Stimulated activated CD4-positive, alpha-beta T cell treated with anti-CD3 and anti-CD28 coated beads, Interleukin-12 subunit alpha, Interleukin-12 subunit beta, amount 100 ng/mL, for 48 hours (primary cell): ENCODE results near the gene MFSD2B.
"Not testable (repeated sequence)": the region's sequence is repeated elsewhere in the genome, so short reads cannot be mapped to it uniquely, and the experiment has no call there.

ENCODE experiments used
- DNase-seq, 3 donors: peaks; one replicate each; pipeline ENCODE4 v3.0.0-alpha.2; 2020; ENCODE audit warnings: low read depth in 2 of 3, low spot score in 1 of 3

Gene MFSD2B, protein sequence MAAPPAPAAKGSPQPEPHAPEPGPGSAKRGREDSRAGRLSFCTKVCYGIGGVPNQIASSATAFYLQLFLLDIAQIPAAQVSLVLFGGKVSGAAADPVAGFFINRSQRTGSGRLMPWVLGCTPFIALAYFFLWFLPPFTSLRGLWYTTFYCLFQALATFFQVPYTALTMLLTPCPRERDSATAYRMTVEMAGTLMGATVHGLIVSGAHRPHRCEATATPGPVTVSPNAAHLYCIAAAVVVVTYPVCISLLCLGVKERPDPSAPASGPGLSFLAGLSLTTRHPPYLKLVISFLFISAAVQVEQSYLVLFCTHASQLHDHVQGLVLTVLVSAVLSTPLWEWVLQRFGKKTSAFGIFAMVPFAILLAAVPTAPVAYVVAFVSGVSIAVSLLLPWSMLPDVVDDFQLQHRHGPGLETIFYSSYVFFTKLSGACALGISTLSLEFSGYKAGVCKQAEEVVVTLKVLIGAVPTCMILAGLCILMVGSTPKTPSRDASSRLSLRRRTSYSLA

DNA sequence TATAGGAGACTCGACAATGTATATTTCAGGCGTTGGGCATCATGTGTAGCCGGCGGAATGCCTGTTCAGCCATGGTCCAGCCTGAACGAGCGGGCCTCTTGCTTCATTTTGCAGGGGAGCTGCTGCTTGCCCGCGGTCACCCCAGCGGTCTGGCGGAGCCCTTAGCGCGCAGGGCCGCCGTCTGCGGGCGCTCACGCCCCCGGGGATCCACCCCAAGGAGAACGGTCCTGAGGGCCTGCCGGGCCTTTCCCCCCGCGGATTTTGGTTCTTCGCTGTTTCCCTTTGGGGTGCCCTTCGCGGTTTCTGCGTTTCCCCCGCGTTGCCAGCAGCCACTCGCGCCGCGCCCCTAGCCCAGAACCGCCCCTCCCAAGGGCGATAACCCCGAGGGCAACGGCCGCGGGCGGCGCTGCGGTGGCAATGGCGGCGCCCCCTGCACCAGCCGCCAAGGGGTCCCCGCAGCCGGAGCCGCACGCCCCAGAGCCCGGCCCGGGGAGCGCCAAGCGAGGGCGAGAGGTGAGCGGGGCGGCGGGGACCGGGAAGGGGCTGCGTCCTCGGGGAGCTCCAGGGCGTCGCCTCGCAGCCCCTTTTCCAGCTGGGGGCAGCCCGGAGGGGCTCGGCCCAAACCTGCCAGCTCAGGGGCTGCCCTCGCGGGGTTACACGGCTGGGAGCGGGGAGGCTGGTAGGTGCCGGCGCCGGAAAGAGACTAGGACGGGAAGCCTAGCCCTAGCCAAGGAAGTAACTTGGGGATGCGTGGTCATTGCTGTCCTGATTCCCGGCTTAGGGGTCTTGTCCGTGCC lies at the start of gene MFSD2B:
Gene MFSD2B, plus strand, starts transcription at position 406 of the 797 bp plus-strand sequence. Its CDS starts 12 bp downstream, at position 418.
- no peak for DNase-seq

DNA sequence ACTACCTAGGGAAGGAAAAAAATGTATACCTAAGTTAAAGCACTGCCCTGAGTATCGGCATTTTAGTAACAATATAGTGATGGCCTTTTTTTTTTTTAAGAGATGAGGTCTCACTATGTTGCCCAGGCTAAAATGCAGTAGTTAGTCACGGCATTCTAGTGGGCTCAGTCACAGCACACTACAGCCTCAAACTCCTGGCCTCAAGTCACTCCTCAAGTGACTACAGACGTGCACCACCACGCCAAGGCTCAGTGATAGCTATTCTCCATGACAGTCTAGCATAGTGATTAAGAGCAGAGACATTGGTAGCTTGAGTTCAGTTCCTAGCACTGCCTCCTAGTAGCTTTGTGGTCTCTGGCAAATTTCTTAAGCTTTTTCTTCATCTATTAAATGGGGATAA lies 42.0 kb upstream of the MFSD2B start:
- no peak for DNase-seq

DNA sequence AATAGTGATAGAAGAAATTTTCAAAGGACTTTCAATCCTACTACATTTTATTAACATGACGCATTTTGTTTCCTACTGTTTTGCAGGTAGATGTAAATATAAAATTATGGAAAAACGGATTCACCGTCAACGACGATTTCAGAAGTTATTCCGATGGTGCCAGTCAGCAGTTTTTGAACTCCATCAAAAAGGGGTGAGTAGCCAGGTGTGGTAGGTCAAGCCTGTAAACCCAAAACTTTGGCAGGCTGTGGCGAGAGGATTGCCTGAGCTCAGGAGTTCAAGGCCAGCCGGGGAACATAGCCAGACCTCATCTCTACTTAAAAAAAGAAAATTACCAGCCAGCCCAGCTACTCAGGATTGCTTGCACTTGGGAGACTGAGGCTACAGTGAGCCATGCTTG lies 33.0 kb upstream of the MFSD2B start:
- no peak for DNase-seq

DNA sequence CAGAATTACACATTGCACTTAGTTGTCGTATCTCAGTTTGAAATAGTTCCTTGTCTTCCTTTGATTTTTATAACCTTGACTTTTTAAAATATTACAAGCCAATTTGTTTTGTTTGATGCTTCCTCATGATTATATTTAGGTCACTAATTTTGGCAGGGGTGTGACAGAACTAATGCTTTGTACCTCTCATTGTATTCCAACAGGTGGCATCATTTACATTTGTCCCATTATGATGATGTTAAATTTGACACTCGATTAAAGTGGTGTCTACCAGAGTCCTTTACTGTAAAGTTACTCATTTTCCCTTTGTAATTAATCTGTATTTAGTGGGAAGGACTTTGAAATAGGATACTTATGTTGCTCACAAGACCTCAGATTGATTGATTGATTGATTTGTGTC lies 21.5 kb upstream of the MFSD2B start:
- DNase-seq = no peak

DNA sequence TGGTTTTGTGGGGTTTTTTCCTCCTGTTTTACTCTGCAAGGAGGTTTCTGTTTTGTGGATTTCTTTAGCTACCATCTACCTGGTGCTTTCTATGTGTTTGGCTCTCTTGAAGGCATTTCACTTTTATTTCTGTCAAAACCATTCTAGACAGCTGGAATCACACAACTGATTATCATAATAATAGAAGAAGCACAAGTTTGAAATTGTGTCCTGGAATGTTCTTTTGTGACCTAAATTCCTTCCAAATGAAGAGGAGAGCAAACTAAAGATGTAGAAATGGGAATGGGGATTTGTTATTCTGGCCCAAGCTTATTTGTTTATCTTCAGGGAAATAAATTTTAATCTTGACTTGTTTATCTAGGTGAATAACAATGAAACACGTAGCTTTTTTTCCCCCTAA lies 17.0 kb upstream of the MFSD2B start:
- DNase-seq = no peak

GRCh38 chr2:23993736-23994269 lies 16.1 kb upstream of the MFSD2B start:
- DNase-seq = no peak

DNA sequence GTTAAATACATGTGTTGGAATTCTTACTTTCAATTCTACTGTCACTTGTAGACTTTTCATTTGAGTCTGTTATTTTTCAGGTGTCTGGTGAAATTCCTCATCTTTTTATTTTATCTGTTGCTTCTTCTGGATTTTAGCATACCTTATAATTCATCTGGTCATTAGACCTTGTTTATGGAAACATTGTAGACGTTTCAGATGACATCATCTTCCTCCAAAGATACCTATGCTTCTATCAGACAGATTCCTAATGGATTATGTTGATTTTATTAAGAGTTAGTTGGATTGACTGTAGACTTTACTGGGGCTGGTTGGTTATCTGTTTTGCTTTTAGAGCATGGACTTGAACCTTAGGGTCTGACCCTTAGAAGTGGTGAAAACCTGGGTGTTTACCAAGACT lies 15.3 kb upstream of the MFSD2B start:
- DNase-seq = no peak

- no peak for DNase-seq
These were observed 2.2 kb upstream of the MFSD2B start for GRCh38 chr2:24007693-24008092.

- DNase-seq = no peak
These were observed 1.1 kb upstream of the MFSD2B start for GRCh38 chr2:24008672-24009366.

DNA sequence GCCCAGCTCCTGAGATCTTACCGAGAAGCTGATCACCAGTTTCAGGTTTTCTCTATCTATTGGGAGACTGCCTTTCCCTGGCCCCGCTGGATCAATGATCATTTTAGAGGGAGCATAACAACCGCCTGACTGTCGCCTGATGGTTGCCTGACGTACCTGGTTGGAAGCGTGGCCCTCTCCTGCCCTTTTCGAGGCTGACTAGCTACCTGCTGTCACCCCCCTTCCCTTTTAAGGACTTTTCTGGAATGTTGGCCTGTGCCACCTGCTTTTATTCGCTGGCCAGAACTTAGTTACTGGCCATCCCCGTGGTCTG lies 562 bp upstream of the MFSD2B start:
- no peak for DNase-seq

DNA sequence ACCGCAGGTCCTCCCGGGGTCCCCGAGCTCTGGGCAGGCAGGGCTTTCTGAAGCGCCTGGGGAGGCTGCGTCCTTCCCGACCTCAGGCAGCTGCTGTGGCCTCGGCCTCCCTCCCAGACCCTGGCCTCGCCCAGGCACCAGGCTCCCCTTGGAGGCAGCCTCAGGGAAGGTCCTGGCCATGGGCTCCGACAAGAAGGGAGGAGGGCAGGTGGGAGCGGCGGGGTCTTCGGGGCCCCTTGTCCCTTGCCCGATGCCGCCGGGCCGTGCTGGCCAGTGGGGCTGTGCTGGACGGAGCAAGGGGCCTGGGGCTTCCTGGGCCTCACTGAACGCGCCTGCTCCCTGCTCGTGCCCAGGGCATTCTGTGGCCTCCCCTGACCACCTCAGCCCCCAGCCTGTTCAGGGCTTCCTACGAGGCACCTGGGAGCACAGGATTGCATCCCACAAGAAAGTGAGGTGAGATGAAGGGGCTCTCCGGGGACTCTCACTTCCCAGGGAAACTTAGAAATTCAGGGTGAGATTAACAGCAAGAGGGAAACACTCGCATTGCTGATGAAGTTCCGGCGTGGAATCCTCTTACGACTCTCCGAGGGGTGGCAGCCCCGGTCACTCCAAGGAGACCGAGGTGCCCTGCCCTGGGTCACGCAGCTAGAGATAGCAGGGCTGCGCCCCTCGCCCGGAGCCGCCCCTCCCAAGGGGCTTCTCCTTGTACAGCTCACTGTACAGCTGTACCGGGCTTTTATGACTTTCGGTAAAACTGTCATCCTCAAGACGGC lies 778 bp downstream of the MFSD2B start:
- DNase-seq = no peak

- DNase-seq = no peak
These were observed 1.6 kb downstream of the MFSD2B start for GRCh38 chr2:24011250-24012104.

DNA sequence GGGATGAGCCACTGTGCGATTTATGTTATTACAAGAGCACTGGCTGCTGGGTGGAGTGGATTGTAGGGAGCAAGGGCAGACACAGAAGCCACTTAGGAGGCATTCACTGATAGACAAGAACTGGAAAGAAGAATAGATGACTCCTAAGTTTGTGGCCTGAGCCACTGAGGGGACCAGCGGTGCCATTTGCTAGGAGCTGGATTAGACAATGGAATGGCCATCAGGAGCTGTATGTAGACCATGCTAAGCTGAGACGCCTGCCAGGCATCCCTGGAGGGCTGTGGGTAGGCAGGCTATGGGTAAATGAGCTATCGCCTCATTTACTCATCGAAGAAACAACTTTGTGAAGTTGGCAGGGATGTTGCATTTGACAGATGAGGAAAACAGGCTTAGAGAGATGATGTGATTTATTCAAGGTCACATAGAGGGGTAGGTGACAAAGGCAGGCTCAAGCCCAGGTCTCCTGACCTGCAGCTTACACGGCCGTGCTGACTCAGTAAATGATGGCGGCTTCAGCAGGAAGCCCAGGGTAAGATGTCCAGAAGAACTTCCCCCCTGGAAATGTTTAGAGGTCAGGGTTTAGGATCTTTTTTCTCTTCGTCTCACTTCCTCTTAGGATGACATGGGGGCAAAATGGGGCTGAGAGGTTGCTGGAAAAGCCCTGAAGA lies 2.8 kb downstream of the MFSD2B start:
- DNase-seq = no peak

- not testable (repeated sequence) for DNase-seq
These were observed 5.0 kb downstream of the MFSD2B start for GRCh38 chr2:24014902-24015301.

GRCh38 chr2:24015562-24016375 lies 5.9 kb downstream of the MFSD2B start:
- DNase-seq = no peak

DNA sequence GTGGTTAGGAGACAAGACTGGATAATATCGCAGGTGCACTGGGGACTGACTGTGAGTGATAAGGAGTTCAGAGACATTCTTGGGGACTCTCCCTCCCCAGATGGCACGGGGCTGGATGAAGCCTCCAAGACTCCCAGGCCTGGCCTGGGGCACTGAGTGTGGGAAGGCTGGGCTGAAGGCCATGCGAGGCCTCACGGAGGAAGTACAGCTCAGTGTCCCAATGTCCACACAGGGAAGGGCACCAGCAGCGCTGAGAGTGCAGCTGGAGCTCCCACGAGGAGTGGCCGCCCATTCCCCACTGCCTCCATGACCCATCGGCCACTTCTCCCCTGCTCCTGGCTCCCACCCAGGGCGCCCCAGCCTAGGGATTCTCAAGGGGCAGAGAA lies 6.5 kb downstream of the MFSD2B start:
- no peak for DNase-seq

DNA sequence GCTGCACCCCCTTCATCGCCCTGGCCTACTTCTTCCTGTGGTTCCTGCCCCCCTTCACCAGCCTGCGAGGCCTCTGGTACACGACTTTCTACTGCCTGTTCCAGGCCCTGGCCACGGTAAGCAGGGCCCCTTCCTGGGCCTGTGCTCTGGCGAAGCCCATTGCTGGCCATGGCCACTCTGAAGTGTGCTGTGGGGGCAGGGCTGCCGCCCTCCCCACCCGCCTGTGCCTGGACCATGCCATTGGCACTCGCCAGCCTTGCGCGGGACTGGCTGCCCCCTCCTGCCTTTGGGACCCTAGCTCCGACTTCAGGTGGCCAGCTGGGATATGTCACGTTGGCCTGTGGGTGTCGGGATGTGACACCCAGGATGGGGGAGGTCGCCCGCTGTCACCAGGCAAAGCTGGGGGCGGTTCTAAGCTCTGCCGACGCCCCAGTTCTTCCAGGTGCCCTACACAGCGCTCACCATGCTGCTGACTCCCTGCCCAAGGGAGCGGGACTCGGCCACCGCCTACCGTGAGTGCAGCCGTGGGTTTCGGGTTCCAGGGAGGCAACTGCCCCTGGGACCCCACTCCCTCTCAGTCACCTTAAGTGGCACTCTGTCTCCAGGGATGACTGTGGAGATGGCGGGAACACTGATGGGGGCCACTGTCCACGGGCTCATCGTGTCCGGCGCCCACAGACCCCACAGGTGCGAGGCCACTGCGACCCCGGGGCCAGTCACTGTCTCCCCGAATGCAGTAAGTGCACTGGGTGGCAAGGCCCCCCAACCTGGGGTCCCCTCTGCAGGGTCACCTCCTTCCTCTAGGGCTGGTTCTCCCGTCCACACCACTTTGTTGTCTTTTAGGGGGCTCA lies 7.2 kb downstream of the MFSD2B start:
- DNase-seq = no peak

DNA sequence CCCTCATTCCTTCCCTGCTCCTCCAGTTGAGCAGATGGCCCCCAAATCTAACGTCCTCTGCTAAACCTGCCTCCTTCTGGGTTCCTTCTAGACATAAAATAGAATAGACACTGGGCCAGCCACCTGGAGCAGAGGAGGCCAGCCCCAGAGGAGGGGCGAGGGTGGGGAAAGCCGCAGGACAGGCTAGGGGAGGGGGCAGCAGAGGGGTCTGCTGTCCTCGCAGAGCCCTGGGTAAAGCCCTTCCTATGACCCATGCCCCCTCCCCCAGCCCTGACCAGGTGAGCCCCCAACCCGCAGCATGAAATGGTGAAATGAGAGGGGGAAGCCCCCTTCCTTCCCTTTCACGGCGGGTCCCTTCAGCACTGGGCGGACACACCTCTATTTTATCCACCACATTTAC lies 7.8 kb downstream of the MFSD2B start:
- no peak for DNase-seq
